GM21576 (cell line): ENCODE results near the gene INPP5D.
"Not testable (repeated sequence)": the region's sequence is repeated elsewhere in the genome, so short reads cannot be mapped to it uniquely, and the experiment has no call there.

ENCODE experiments used
- ATAC-seq: cut with Tn5 transposase; IDR thresholded peaks from one replicate; pipeline ENCODE4 v1.9.1; 2021; ENCODE audit warnings: mild to moderate bottlenecking, moderate library complexity; ENCODE audit not compliant: unreplicated experiment

Gene INPP5D

GRCh38 chr2:233115741-233116140, 55.6 kb downstream of the INPP5D start:
- no peak for ATAC-seq

- ATAC-seq = no peak
Observed at GRCh38 chr2:233116946-233117345, 56.8 kb downstream of the INPP5D start.

- no peak for ATAC-seq
Observed at GRCh38 chr2:233117351-233117750, 57.2 kb downstream of the INPP5D start.

- no peak for ATAC-seq
Observed at GRCh38 chr2:233117811-233118647, 57.9 kb downstream of the INPP5D start.

- no peak for ATAC-seq
Observed at GRCh38 chr2:233118648-233119000, 58.5 kb downstream of the INPP5D start.

- ATAC-seq = no peak
Observed at GRCh38 chr2:233119123-233119522, 59.0 kb downstream of the INPP5D start.

- ATAC-seq = no peak
Observed at GRCh38 chr2:233119806-233120205, 59.7 kb downstream of the INPP5D start.

GRCh38 chr2:233120459-233120858, 60.3 kb downstream of the INPP5D start:
- ATAC-seq = no peak

- ATAC-seq = no peak
Observed at GRCh38 chr2:233121856-233122255, 61.7 kb downstream of the INPP5D start.

GRCh38 chr2:233122541-233122940, 62.4 kb downstream of the INPP5D start:
- ATAC-seq = no peak

- ATAC-seq = not testable (repeated sequence)
Observed at GRCh38 chr2:233123576-233123975, 63.4 kb downstream of the INPP5D start.

GRCh38 chr2:233124421-233125080, 64.4 kb downstream of the INPP5D start:
- ATAC-seq = peak; percentile 88

GRCh38 chr2:233125455-233126065, 65.4 kb downstream of the INPP5D start:
- ATAC-seq = no peak

GRCh38 chr2:233129351-233129978, 69.3 kb downstream of the INPP5D start:
- no peak for ATAC-seq

- no peak for ATAC-seq
Observed at GRCh38 chr2:233130024-233130423, 69.9 kb downstream of the INPP5D start.

- ATAC-seq = no peak
Observed at GRCh38 chr2:233130481-233131020, 70.4 kb downstream of the INPP5D start.

GRCh38 chr2:233131936-233132720, 72.0 kb downstream of the INPP5D start:
- no peak for ATAC-seq

- ATAC-seq = no peak
Observed at GRCh38 chr2:233133239-233133638, 73.1 kb downstream of the INPP5D start.

GRCh38 chr2:233135421-233135820, 75.3 kb downstream of the INPP5D start:
- no peak for ATAC-seq

- no peak for ATAC-seq
Observed at GRCh38 chr2:233137040-233137439, 76.9 kb downstream of the INPP5D start.
